ENCODE results near the gene HSH2D. TPM values are rescaled to one million over a fixed set of nuclear protein-coding genes. Genes with fewer than 3 reads are reported as not detected.
A peak's percentile ranks its signal among the peaks of the same experiment; 100 is the strongest.

The HSH2D gene
- total RNA-seq, 1 donor, result not detected

DNA sequence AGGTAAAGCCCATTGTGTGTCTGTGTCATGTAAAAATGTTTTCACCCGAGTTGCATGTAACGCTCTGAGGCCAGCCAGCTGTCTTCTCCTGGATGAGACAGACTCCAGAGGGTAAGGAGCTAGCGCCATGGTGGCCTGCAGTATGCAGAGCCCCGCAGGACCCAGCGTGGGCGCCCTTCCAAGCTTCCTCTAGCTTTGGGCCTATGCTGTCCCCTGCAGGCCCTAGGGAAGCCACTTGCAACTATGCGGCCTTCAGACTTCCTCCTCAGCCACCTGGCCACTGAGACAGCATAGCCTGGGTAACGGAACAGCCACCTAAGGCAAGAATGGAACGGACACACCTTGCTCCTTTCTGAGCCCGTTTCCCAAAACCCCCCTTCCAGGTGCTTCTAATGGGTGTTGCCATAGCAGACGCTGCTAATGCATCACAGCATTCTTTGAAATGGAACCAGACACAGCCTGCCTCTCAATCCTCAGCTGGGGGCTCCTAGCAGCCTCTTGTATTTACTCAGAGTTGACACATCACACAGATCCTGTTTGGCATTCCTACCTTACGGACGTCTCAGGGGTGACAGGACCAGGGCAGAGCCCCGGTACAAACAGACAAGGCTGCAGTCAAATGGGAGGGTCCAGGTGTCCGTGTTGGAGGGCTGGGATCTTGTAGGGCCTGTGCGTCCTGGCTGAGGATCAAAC is 47.9 kb downstream of the HSH2D start:
- TF ChIP-seq, protein P1, sequence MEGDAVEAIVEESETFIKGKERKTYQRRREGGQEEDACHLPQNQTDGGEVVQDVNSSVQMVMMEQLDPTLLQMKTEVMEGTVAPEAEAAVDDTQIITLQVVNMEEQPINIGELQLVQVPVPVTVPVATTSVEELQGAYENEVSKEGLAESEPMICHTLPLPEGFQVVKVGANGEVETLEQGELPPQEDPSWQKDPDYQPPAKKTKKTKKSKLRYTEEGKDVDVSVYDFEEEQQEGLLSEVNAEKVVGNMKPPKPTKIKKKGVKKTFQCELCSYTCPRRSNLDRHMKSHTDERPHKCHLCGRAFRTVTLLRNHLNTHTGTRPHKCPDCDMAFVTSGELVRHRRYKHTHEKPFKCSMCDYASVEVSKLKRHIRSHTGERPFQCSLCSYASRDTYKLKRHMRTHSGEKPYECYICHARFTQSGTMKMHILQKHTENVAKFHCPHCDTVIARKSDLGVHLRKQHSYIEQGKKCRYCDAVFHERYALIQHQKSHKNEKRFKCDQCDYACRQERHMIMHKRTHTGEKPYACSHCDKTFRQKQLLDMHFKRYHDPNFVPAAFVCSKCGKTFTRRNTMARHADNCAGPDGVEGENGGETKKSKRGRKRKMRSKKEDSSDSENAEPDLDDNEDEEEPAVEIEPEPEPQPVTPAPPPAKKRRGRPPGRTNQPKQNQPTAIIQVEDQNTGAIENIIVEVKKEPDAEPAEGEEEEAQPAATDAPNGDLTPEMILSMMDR (IDR thresholded peaks at IDR 0.05; ENCODE audit: insufficient read depth, low read depth, low read length), result no peak
- H3K4me3 ChIP-seq (ENCODE audit: low read depth, low read length), result no peak overlapping the region
- DNase-seq (ENCODE audit: low read depth), result no peak

- TF ChIP-seq, protein P1 (IDR thresholded peaks at IDR 0.05; ENCODE audit: insufficient read depth, low read depth, low read length), result no peak
- no peak overlapping the region for H3K4me3 ChIP-seq (ENCODE audit: low read depth, low read length)
- DNase-seq (ENCODE audit: low read depth), result no peak
These were observed 50.0 kb downstream of the HSH2D start for GRCh38 chr19:16193466-16193865.

DNA sequence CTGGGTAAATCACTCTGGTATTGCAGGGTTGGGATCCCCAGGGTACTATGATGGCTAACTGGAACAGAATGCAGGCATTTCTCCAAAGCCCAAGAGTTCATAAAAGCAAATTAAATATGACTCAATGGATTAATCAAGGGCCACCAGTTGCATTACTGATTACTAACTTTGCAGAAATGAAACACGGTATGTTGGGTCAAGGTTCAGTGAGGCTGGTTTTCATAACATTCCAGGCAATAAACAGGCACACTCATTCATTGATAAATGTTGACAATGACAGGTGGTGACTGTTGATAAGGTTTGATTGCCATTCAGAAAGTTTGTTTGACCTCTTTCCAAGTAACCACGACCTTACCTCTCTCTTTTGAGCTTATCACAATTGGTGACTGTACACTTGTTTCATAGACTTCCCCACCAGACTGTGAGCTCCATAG is 53.7 kb downstream of the HSH2D start:
- TF ChIP-seq, protein P1 (IDR thresholded peaks at IDR 0.05; ENCODE audit: insufficient read depth, low read depth, low read length), result no peak
- peak overlapping the region; percentile 98 for H3K4me3 ChIP-seq (ENCODE audit: low read depth, low read length)
- peak; percentile 58 for DNase-seq (ENCODE audit: low read depth)

DNA sequence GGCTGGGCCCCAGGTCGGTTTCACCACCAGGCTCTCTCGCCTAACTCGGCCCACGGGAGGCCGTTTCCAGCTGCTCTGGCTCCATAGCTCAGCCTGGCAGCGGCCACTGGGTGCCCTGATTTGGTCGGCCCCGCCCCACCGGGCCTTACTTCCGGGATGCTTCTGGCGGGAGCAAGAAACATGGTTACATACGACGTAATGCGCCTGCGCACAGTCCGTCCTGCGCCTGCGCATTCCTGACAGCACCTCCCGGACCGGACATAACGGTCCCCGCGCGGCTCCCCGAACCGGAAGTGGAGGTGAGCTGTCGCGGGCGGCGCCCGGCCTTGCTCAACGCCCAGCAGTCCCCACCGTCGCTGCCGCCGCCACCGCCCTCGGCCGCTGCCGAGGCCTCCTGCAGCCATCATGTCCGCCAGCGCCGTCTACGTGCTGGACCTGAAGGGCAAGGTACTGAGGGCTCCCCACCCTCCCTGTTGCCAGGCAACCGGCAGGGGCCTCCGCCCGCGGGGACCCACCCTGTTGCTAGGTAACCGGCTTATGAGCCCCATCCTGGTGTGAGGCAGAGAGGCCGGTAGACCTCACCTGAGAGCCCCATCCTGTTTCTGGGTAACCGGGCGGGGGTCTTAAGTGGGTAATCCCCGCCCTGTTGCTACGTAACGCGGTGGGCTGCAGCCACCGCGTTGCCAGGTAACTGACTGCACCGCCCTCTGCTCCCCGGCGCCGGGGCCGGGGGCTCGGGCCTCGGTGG is 54.3 kb downstream of the HSH2D start, which contains the start of gene AP1M1:
Gene AP1M1, plus strand, starts transcription at position 290 of the 748 bp plus-strand sequence. Its CDS starts 116 bp downstream, at position 406.
- peak within 1 kb of the TSS; percentile 98 for H3K4me3 ChIP-seq (ENCODE audit: low read depth, low read length)
- TF ChIP-seq, protein P1 (IDR thresholded peaks at IDR 0.05; ENCODE audit: insufficient read depth, low read depth, low read length), result no peak
- DNase-seq (ENCODE audit: low read depth), result peak; percentile 97

DNA sequence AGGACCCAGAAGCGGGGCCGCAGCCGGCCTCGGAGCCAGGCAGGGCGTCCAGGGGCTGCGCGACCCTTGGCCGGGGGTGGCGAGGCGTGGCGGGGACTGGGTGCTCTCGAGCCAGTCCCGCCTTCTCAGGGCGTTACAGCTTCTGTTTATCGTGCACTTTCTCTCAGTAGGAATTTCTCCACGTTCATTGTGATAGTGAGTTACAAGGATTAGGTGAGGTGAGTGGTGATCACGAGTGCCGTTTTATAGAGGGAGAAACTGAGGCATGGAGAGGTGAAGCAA is 54.8 kb downstream of the HSH2D start:
- TF ChIP-seq, protein P1 (IDR thresholded peaks at IDR 0.05; ENCODE audit: insufficient read depth, low read depth, low read length), result no peak
- no peak for DNase-seq (ENCODE audit: low read depth)

GRCh38 chr19:16199275-16199932 is 55.9 kb downstream of the HSH2D start:
- TF ChIP-seq, protein P1 (IDR thresholded peaks at IDR 0.05; ENCODE audit: insufficient read depth, low read depth, low read length), result no peak
- no peak overlapping the region for H3K4me3 ChIP-seq (ENCODE audit: low read depth, low read length)
- DNase-seq (ENCODE audit: low read depth), result no peak

More for the DNA sequence above, 54.8 kb downstream of the HSH2D start:
- peak overlapping the region; percentile 98 for H3K4me3 ChIP-seq (ENCODE audit: low read depth, low read length)
